ENCODE results near the gene FLNB.
"Not testable (repeated sequence)": the region's sequence is repeated elsewhere in the genome, so short reads cannot be mapped to it uniquely, and the experiment has no call there.

The FLNB gene

GRCh38 chr3:58200846-58201355 lies 192.7 kb downstream of the FLNB start:
- no peak overlapping the region for H3K4me3 ChIP-seq (ENCODE audit: control insufficient read depth, low read depth, low read length)
- DNase-seq (ENCODE audit: low read depth): no peak

GRCh38 chr3:58201451-58201850 lies 193.2 kb downstream of the FLNB start:
- not testable (repeated sequence) for DNase-seq (ENCODE audit: low read depth); H3K4me3 ChIP-seq (ENCODE audit: control insufficient read depth, low read depth, low read length)

More at GRCh38 chr3:58200846-58201355, 192.7 kb downstream of the FLNB start:
- no peak for TF ChIP-seq CTCF (conservative IDR thresholded peaks at IDR 0.05; ENCODE audit: control insufficient read depth, insufficient read depth, low read depth, low read length)

- DNase-seq (ENCODE audit: low read depth): no peak
- no peak overlapping the region for H3K4me3 ChIP-seq (ENCODE audit: control insufficient read depth, low read depth, low read length)
- no peak for TF ChIP-seq CTCF (conservative IDR thresholded peaks at IDR 0.05; ENCODE audit: control insufficient read depth, insufficient read depth, low read depth, low read length)
Measured at GRCh38 chr3:58202917-58203360, 194.7 kb downstream of the FLNB start.

GRCh38 chr3:58203541-58203940 lies 195.3 kb downstream of the FLNB start:
- H3K4me3 ChIP-seq (ENCODE audit: control insufficient read depth, low read depth, low read length): no peak overlapping the region
- DNase-seq (ENCODE audit: low read depth): no peak
- TF ChIP-seq CTCF (conservative IDR thresholded peaks at IDR 0.05; ENCODE audit: control insufficient read depth, insufficient read depth, low read depth, low read length): no peak

- no peak for TF ChIP-seq CTCF (conservative IDR thresholded peaks at IDR 0.05; ENCODE audit: control insufficient read depth, insufficient read depth, low read depth, low read length)
- no peak overlapping the region for H3K4me3 ChIP-seq (ENCODE audit: control insufficient read depth, low read depth, low read length)
Measured at GRCh38 chr3:58204720-58205119, 196.5 kb downstream of the FLNB start.

GRCh38 chr3:58205981-58206380 lies 197.8 kb downstream of the FLNB start:
- no peak overlapping the region for H3K4me3 ChIP-seq (ENCODE audit: control insufficient read depth, low read depth, low read length)
- no peak for TF ChIP-seq CTCF (conservative IDR thresholded peaks at IDR 0.05; ENCODE audit: control insufficient read depth, insufficient read depth, low read depth, low read length)
- no peak for DNase-seq (ENCODE audit: low read depth)

More at GRCh38 chr3:58204720-58205119, 196.5 kb downstream of the FLNB start:
- no peak for DNase-seq (ENCODE audit: low read depth)

- peak; percentile 76 for DNase-seq (ENCODE audit: low read depth)
- no peak for TF ChIP-seq CTCF (conservative IDR thresholded peaks at IDR 0.05; ENCODE audit: control insufficient read depth, insufficient read depth, low read depth, low read length)
- no peak overlapping the region for H3K4me3 ChIP-seq (ENCODE audit: control insufficient read depth, low read depth, low read length)
Measured at GRCh38 chr3:58206406-58207011, 198.3 kb downstream of the FLNB start.
